Measurements from ENCODE around the gene TMC1.
"Not testable (repeated sequence)": the region's sequence is repeated elsewhere in the genome, so short reads cannot be mapped to it uniquely, and the experiment has no call there.

GRCh38 chr9:72850209-72850608 is 328.8 kb downstream of the TMC1 start:
- TF ChIP-seq CTCF (IDR thresholded peaks at IDR 0.05); POLR2AphosphoS5 (IDR thresholded peaks at IDR 0.05; ENCODE audit: low read depth, low read length); TCF7L2 (IDR thresholded peaks at IDR 0.05; ENCODE audit: low read depth, low read length); REST (IDR thresholded peaks at IDR 0.05; ENCODE audit: insufficient read depth in 1 of 2, low read depth in 2 of 2, low read length in 1 of 2); SIN3A (IDR thresholded peaks at IDR 0.05; ENCODE audit: borderline replicate concordance, insufficient read depth, low read depth, low read length): not testable (repeated sequence)

Data from Panc1 (cell line).